H1 (cell line): ENCODE data around the gene SLC25A6. TPM values are rescaled to one million over a fixed set of nuclear protein-coding genes. Genes with fewer than 3 reads are reported as not detected.

Source experiments
- CTCF ChIA-PET: fragments of 300-600 bp; sonication (Branson Sonifier 250); formaldehyde crosslinking; loops from one replicate; lab custom pipeline; 2021; ENCODE audit not compliant: partially characterized antibody; lab: Charles Lee
- POLR2A ChIA-PET: fragments of 300-600 bp; sonication (Branson Sonifier 250); formaldehyde crosslinking; loops from one replicate; lab custom pipeline; 2021; ENCODE audit warnings: inconsistent platforms; ENCODE audit not compliant: partially characterized antibody; lab: Charles Lee
- DNase-seq, 2 experiments: peaks; one replicate each; pipeline versions ENCODE4 v3.0.0 to v3.0.0-alpha.2; 2010 to 2022; ENCODE audit warnings: low spot score in 2 of 2, low read depth in 1 of 2, mixed read lengths in 1 of 2
- FAIRE-seq: peaks from 2 replicates; lab custom pipeline; 2011; peaks lifted over from hg19 to GRCh38; lab: Jason Lieb, UNC
- H2AFZ ChIP-seq: 2 replicates; pipeline ENCODE4 v1.8.1; 2012; ENCODE audit warnings: low read length, inconsistent platforms
- H2AK5ac ChIP-seq: 2 replicates; pipeline ENCODE4 v1.6.1; 2013; ENCODE audit warnings: low read depth, low read length
- H2BK120ac ChIP-seq: replicated peaks from 2 replicates; pipeline ENCODE3; 2013; ENCODE audit warnings: low read depth, low read length, inconsistent platforms
- H2BK12ac ChIP-seq: 2 replicates; pipeline ENCODE4 v1.6.1; 2013; ENCODE audit warnings: low read depth, low read length
- H2BK15ac ChIP-seq: 2 replicates; pipeline ENCODE4 v1.6.1; 2013; ENCODE audit warnings: low read length
- H2BK20ac ChIP-seq: 2 replicates; pipeline ENCODE4 v1.6.1; 2013; ENCODE audit warnings: low read length
- H2BK5ac ChIP-seq: 2 replicates; pipeline ENCODE4 v1.6.1; 2013; ENCODE audit warnings: low read depth, low read length
- H3K14ac ChIP-seq: 2 replicates; pipeline ENCODE4 v1.6.1; 2013; ENCODE audit warnings: inconsistent platforms; ENCODE audit not compliant: insufficient read length
- H3K18ac ChIP-seq: 2 replicates; pipeline ENCODE4 v1.6.1; 2013; ENCODE audit warnings: low read length; ENCODE audit errors: extremely low read depth
- H3K23ac ChIP-seq: 2 replicates; pipeline ENCODE4 v1.6.1; 2013; ENCODE audit warnings: inconsistent platforms; ENCODE audit not compliant: insufficient read length
- H3K23me2 ChIP-seq: 2 replicates; pipeline ENCODE4 v1.6.1; 2013; ENCODE audit warnings: low read depth, low read length
- H3K27ac ChIP-seq: 2 replicates; pipeline ENCODE4 v1.6.1; 2011; ENCODE audit warnings: low read depth, low read length, inconsistent platforms
- H3K27me3 ChIP-seq, 4 experiments: replicated peaks in 1 of 4; 1 replicate in 1 of 4; 2 replicates in 3 of 4; pipeline versions ENCODE4 v1.6.1 to v1.8.1; 2011 to 2013; ENCODE audit warnings: low read length in 3 of 4, mild to moderate bottlenecking in 3 of 4, inconsistent platforms in 2 of 4, mixed read lengths in 2 of 4, moderate library complexity in 1 of 4; ENCODE audit not compliant: control insufficient read depth in 3 of 4, insufficient read depth in 3 of 4; ENCODE audit errors: extremely low read depth in 1 of 4
- H3K36me3 ChIP-seq, 4 experiments: 2 replicates each; pipeline versions ENCODE4 v1.6.1 to v1.8.1; 2011 to 2013; ENCODE audit warnings: mild to moderate bottlenecking in 4 of 4, low read length in 3 of 4, moderate library complexity in 2 of 4, control low read depth in 1 of 4, inconsistent platforms in 1 of 4; ENCODE audit not compliant: insufficient read depth in 4 of 4, control insufficient read depth in 2 of 4
- H3K4ac ChIP-seq: replicated peaks from 2 replicates; pipeline ENCODE3; 2013; ENCODE audit warnings: low read length, low read depth, mixed read lengths, inconsistent platforms; ENCODE audit not compliant: insufficient read length
- H3K4me1 ChIP-seq, 4 experiments: replicated peaks in 1 of 4; 1 replicate in 1 of 4; 2 replicates in 3 of 4; pipeline versions ENCODE4 v1.6.1 to v1.8.1; 2011 to 2013; ENCODE audit warnings: low read length in 3 of 4, inconsistent platforms in 2 of 4, mixed read lengths in 1 of 4; ENCODE audit not compliant: insufficient read depth in 4 of 4, control insufficient read depth in 3 of 4
- H3K4me2 ChIP-seq, 2 experiments: 2 replicates each; pipeline versions ENCODE4 v1.6.1 to v1.8.1; 2011 to 2013; ENCODE audit warnings: low read depth in 2 of 2, low read length in 2 of 2, control low read depth in 1 of 2, inconsistent platforms in 1 of 2, mild to moderate bottlenecking in 1 of 2; ENCODE audit not compliant: insufficient read depth in 1 of 2
- H3K4me3 ChIP-seq, 4 experiments: fragments of 200-600, 300-600 bp in 1 of 4; sonication (generic), shearing (Covaris generic), sonication (Bioruptor Twin) in 1 of 4; 2 replicates each; pipeline versions ENCODE4 v1.5.1 to v1.8.1; 2011 to 2016; ENCODE audit warnings: low read length in 4 of 4, low read depth in 3 of 4, control low read depth in 2 of 4, inconsistent platforms in 2 of 4, mild to moderate bottlenecking in 2 of 4, mixed read lengths in 1 of 4, moderate library complexity in 1 of 4; ENCODE audit not compliant: insufficient read depth in 2 of 4; ENCODE audit errors: extremely low read depth in 1 of 4
- H3K56ac ChIP-seq: replicated peaks from 2 replicates; pipeline ENCODE3; 2013; ENCODE audit warnings: low read depth, mild to moderate bottlenecking, mixed read lengths, low read length, inconsistent platforms; ENCODE audit not compliant: insufficient read length
- H3K79me1 ChIP-seq: 2 replicates; pipeline ENCODE4 v1.6.1; 2013; ENCODE audit warnings: low read depth, low read length, control low read depth
- H3K79me2 ChIP-seq, 2 experiments: 2 replicates each; pipeline versions ENCODE4 v1.6.1 to v1.8.1; 2012 to 2013; ENCODE audit warnings: low read length in 2 of 2, mild to moderate bottlenecking in 2 of 2, inconsistent platforms in 1 of 2; ENCODE audit not compliant: insufficient read depth in 2 of 2, control insufficient read depth in 1 of 2
- H3K9ac ChIP-seq, 4 experiments: replicated peaks in 1 of 4; 1 replicate in 1 of 4; 2 replicates in 3 of 4; pipeline versions ENCODE4 v1.6.1 to v1.8.1; 2011 to 2013; ENCODE audit warnings: low read depth in 3 of 4, low read length in 3 of 4, control low read depth in 2 of 4, mild to moderate bottlenecking in 2 of 4, moderate library complexity in 2 of 4, inconsistent platforms in 1 of 4; ENCODE audit errors: extremely low read depth in 1 of 4
- H3K9me3 ChIP-seq, 2 experiments: 2 replicates each; pipeline versions ENCODE4 v1.6.1 to v1.8.1; 2012 to 2013; ENCODE audit warnings: mild to moderate bottlenecking in 2 of 2, moderate library complexity in 2 of 2, control low read depth in 1 of 2, inconsistent platforms in 1 of 2, low read depth in 1 of 2, low read length in 1 of 2, mixed read lengths in 1 of 2; ENCODE audit not compliant: insufficient read depth in 2 of 2
- H4K20me1 ChIP-seq, 2 experiments: replicated peaks in 1 of 2; 2 replicates each; pipeline versions ENCODE3 to v1.8.1; 2011 to 2013; ENCODE audit warnings: inconsistent platforms in 2 of 2, low read length in 2 of 2, mild to moderate bottlenecking in 1 of 2; ENCODE audit not compliant: insufficient read depth in 2 of 2, control insufficient read depth in 1 of 2
- H4K5ac ChIP-seq: 2 replicates; pipeline ENCODE4 v1.6.1; 2013; ENCODE audit warnings: low read length, low read depth, mixed read lengths, inconsistent platforms; ENCODE audit not compliant: insufficient read length
- H4K8ac ChIP-seq: 2 replicates; pipeline ENCODE4 v1.8.0; 2013; ENCODE audit warnings: mild to moderate bottlenecking, moderate library complexity, low read length, inconsistent platforms; ENCODE audit not compliant: insufficient read depth; ENCODE audit errors: extremely low read depth
- H4K91ac ChIP-seq: replicated peaks from 2 replicates; pipeline ENCODE3; 2013; ENCODE audit warnings: low read length, mixed read lengths, inconsistent platforms; ENCODE audit not compliant: insufficient read length
- EGR1 ChIP-seq: IDR thresholded peaks from 2 replicates; pipeline ENCODE4 v1.6.1; 2011; ENCODE audit warnings: low read depth, low read length, borderline replicate concordance
- POLR2AphosphoS5 ChIP-seq: IDR thresholded peaks from 2 replicates; pipeline ENCODE4 v1.6.1; 2011; ENCODE audit warnings: low read depth, low read length
- ZNF274 ChIP-seq: IDR thresholded peaks from 2 replicates; pipeline ENCODE4 v1.7.0; 2012; ENCODE audit warnings: low read length, borderline replicate concordance; ENCODE audit errors: extremely low read depth
- WGBS, 2 experiments: shearing (Covaris generic) in 1 of 2; methylation state at CpG; one replicate each; pipeline versions ENCODE4 v1.1.6 to v1.1.7; 2013 to 2015; ENCODE audit warnings: low lambda C conversion rate in 2 of 2, mixed read lengths in 2 of 2, inconsistent platforms in 1 of 2, low coverage in 1 of 2, missing lambda C conversion rate in 1 of 2; ENCODE audit not compliant: insufficient replicate concordance in 2 of 2, insufficient coverage in 1 of 2, insufficient read length in 1 of 2; ENCODE audit errors: extremely low coverage in 1 of 2, missing lambda C conversion rate in 1 of 2; 5-methylcytosine and 5-hydroxymethylcytosine counted together
- polyA plus RNA-seq, 7 experiments: library from polyadenylated mRNA; depleted of rRNA in 3 of 7; stranded (reverse) in 5 of 7; unstranded in 2 of 7; fragments of >200 nt in 5 of 7; fragments of 200-250 nt in 2 of 7; gene quantifications; 1 replicate in 5 of 7; 2 replicates in 1 of 7; 4 replicates in 1 of 7; pipeline versions ENCODE4 v1.2.1 to v1.2.3, GENCODE V29; 2011 to 2013; ENCODE audit warnings: missing spikeins in 2 of 7, mixed read lengths in 2 of 7
- total RNA-seq: library from RNA; stranded (reverse); fragmentation: NEBNext Ultra II Directional; extraction: Animal tissue kit (Norgen Biotek cat#: 25700); gene quantifications from 2 replicates; pipeline ENCODE4 v1.2.1, GENCODE V29; 2021

SLC25A6 gene
- total and polyA plus RNA-seq, 2 of the 8 experiments (the other 6 are each of a cell fraction or from before 2014, with no cell fraction given) = 487 to 1,220 TPM

- peaks cover 4% of the 10 kb centered on the region; the same call in 1 of the 2 replicates for H3K79me1 ChIP-seq
- H3K4ac ChIP-seq = no peak overlapping the region
- H3K18ac ChIP-seq = no peak overlapping the region
- peaks cover 0 to 6% (median 2%) of the 10 kb centered on the region in 4 experiments; a peak in 6 of 7 replicates for H3K4me1 ChIP-seq
- 93% methylated on average over 29 of the region's 43 CpGs; no CpG with 5 or more reads in 1 of the 2 experiments for WGBS, 2 experiments
- H2BK12ac ChIP-seq = no peak overlapping the region
- H3K27ac ChIP-seq = no peak overlapping the region
- FAIRE-seq = no peak
- H3K56ac ChIP-seq = no peak overlapping the region
- no peak overlapping the region for H2BK15ac ChIP-seq
- peaks cover 58 to 78% (median 65%) of the 10 kb centered on the region in 4 experiments for H3K36me3 ChIP-seq
- H3K4me3 ChIP-seq = no peak overlapping the region
- no peak overlapping the region for H2AFZ ChIP-seq
- H3K9ac ChIP-seq = no peak overlapping the region
- peaks cover 34 to 49% of the 10 kb centered on the region in 2 experiments for H4K20me1 ChIP-seq
- H3K79me2 ChIP-seq = peaks cover 23 to 46% of the 10 kb centered on the region in 2 experiments
- no peak overlapping the region for H2BK20ac ChIP-seq
- peaks cover 4% of the 10 kb centered on the region; the same call in 1 of the 2 replicates for H3K23me2 ChIP-seq
- peak overlapping the region; percentile 78; the same call in 1 of the 2 replicates for H4K8ac ChIP-seq
- no peak overlapping the region for H3K14ac ChIP-seq
- ChIA-PET POLR2A (no interaction called here), CTCF (no interaction called here)
- H4K91ac ChIP-seq = no peak overlapping the region
- H3K4me2 ChIP-seq = no peak overlapping the region
- H3K27me3 ChIP-seq = no peaks in the 10 kb centered on the region
- TF ChIP-seq ZNF274 = no peak
- TF ChIP-seq POLR2AphosphoS5 = peak; percentile 89; the same call in 1 of the 2 replicates
- no peak for TF ChIP-seq EGR1
- H3K9me3 ChIP-seq = no peaks in the 10 kb centered on the region
- no peak overlapping the region for H4K5ac ChIP-seq
- no peak overlapping the region for H2AK5ac ChIP-seq
- no peak overlapping the region for H2BK120ac ChIP-seq
- peak in 1 of 2 experiments; percentile 43 for DNase-seq
- H3K23ac ChIP-seq = no peak overlapping the region
- H2BK5ac ChIP-seq = no peak overlapping the region
These were observed 4.7 kb downstream of the SLC25A6 start for GRCh38 chrX:1387141-1387776.
